GM12874 (cell line): ENCODE measurements around the gene ZBED3.

Source experiments
- CTCF ChIP-seq: IDR thresholded peaks from 2 replicates; pipeline ENCODE4 v1.5.1; 2011; ENCODE audit warnings: low read depth, mild to moderate bottlenecking, control low read depth, low read length, moderate library complexity; ENCODE audit not compliant: insufficient read depth

The ZBED3 gene

GRCh38 chr5:77086689-77087483 lies at the start of gene ZBED3:
ZBED3 (minus strand) TSS chr5:77087285; CDS start chr5:77077878, 9,407 bp downstream.
- peak; percentile 18; the same call in 1 of the 2 replicates for TF ChIP-seq CTCF

- no peak for TF ChIP-seq CTCF
Measured at GRCh38 chr5:77133061-77133758, 46.1 kb upstream of the ZBED3 start.

- TF ChIP-seq CTCF = no peak
Measured at GRCh38 chr5:77131361-77131760, 44.3 kb upstream of the ZBED3 start.

- TF ChIP-seq CTCF = no peak
Measured at GRCh38 chr5:77129391-77129990, 42.4 kb upstream of the ZBED3 start.

- no peak for TF ChIP-seq CTCF
Measured at GRCh38 chr5:77128411-77129061, 41.5 kb upstream of the ZBED3 start.

GRCh38 chr5:77123057-77123456 lies 36.0 kb upstream of the ZBED3 start:
- TF ChIP-seq CTCF = no peak

- no peak for TF ChIP-seq CTCF
Measured at GRCh38 chr5:77120706-77121105, 33.6 kb upstream of the ZBED3 start.
